BE2C (cell line): ENCODE data around the gene BAZ2B. TPM values are rescaled to one million over a fixed set of nuclear protein-coding genes. Genes with fewer than 3 reads are reported as not detected.

ENCODE experiments used
- DNase-seq: peaks from one replicate; pipeline ENCODE4 v3.0.0-alpha.2; 2020
- H3K27me3 ChIP-seq: fragments of 250-450 bp; sonication (Bioruptor Pico); 2 replicates; pipeline ENCODE4 v1.5.1; 2020; ENCODE audit warnings: mild to moderate bottlenecking
- H3K36me3 ChIP-seq: fragments of 250-450 bp; sonication (Bioruptor Pico); 2 replicates; pipeline ENCODE4 v1.5.1; 2020; ENCODE audit warnings: mild to moderate bottlenecking
- H3K4me1 ChIP-seq: fragments of 250-450 bp; sonication (Bioruptor Pico); 2 replicates; pipeline ENCODE4 v1.5.1; 2020
- H3K4me3 ChIP-seq: 2 replicates; pipeline ENCODE4 v1.5.1; 2011; ENCODE audit warnings: low read depth, low read length
- H3K9me3 ChIP-seq: fragments of 250-450 bp; sonication (Bioruptor Pico); 2 replicates; pipeline ENCODE4 v1.5.1; 2020
- polyA plus RNA-seq: library from polyadenylated mRNA; unstranded; fragments of >200 nt; gene quantifications from one replicate; pipeline ENCODE4 v1.2.1, GENCODE V29; 2012; ENCODE audit warnings: low read depth, missing spikeins; ENCODE audit not compliant: insufficient read length, insufficient read depth
- TF ChIP-seq, protein P1 (sequence below): IDR thresholded peaks from 2 replicates; pipeline ENCODE4 v1.5.1; 2012; ENCODE audit warnings: mild to moderate bottlenecking, low read depth, low read length

Gene BAZ2B
- polyA plus RNA-seq: 16.9 TPM

DNA sequence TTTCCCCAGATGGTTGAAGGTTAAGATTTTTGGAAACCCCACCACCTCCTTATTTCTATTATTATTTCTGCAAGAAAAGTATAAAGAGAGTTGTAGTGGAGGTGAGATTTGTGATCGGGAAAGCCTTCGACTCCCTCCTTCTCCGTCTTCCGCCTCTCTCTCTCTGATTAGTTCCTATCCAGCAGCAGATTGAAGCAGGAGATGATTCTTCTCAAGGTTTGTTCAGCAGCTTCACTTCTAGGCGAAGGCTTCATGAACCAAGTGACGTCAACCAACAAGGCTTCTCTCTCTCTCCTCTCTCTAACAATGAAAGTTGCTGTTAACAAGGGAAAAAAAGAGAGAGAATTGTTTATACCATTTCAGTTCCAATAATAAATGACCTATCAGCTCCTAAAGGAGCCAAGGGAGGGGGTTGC lies at the start of gene BAZ2B:
TSS of gene BAZ2B (minus strand) at position 263 of the 416 bp plus-strand sequence. CDS start 137,829 bp downstream, outside the sequence.
- H3K4me3 ChIP-seq: peak within 1 kb of the TSS; percentile 82
- H3K4me1 ChIP-seq: no peaks in the 10 kb centered on the region
- TF ChIP-seq, protein P1, sequence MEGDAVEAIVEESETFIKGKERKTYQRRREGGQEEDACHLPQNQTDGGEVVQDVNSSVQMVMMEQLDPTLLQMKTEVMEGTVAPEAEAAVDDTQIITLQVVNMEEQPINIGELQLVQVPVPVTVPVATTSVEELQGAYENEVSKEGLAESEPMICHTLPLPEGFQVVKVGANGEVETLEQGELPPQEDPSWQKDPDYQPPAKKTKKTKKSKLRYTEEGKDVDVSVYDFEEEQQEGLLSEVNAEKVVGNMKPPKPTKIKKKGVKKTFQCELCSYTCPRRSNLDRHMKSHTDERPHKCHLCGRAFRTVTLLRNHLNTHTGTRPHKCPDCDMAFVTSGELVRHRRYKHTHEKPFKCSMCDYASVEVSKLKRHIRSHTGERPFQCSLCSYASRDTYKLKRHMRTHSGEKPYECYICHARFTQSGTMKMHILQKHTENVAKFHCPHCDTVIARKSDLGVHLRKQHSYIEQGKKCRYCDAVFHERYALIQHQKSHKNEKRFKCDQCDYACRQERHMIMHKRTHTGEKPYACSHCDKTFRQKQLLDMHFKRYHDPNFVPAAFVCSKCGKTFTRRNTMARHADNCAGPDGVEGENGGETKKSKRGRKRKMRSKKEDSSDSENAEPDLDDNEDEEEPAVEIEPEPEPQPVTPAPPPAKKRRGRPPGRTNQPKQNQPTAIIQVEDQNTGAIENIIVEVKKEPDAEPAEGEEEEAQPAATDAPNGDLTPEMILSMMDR: no peak
- no peaks in the 10 kb centered on the region for H3K36me3 ChIP-seq
- H3K9me3 ChIP-seq: no peaks in the 10 kb centered on the region
- DNase-seq: peak; percentile 15
- no peaks in the 10 kb centered on the region for H3K27me3 ChIP-seq

- Histone ChIP-seq H3K4me3 (no peak overlapping the region), H3K36me3 (no peaks in the 10 kb centered on the region), H3K4me1 (no peaks in the 10 kb centered on the region), H3K9me3 (no peaks in the 10 kb centered on the region), H3K27me3 (no peaks in the 10 kb centered on the region)
- DNase-seq: no peak
- TF ChIP-seq, protein P1: no peak
Measured at GRCh38 chr2:159661286-159661685, 44.9 kb upstream of the BAZ2B start.

DNA sequence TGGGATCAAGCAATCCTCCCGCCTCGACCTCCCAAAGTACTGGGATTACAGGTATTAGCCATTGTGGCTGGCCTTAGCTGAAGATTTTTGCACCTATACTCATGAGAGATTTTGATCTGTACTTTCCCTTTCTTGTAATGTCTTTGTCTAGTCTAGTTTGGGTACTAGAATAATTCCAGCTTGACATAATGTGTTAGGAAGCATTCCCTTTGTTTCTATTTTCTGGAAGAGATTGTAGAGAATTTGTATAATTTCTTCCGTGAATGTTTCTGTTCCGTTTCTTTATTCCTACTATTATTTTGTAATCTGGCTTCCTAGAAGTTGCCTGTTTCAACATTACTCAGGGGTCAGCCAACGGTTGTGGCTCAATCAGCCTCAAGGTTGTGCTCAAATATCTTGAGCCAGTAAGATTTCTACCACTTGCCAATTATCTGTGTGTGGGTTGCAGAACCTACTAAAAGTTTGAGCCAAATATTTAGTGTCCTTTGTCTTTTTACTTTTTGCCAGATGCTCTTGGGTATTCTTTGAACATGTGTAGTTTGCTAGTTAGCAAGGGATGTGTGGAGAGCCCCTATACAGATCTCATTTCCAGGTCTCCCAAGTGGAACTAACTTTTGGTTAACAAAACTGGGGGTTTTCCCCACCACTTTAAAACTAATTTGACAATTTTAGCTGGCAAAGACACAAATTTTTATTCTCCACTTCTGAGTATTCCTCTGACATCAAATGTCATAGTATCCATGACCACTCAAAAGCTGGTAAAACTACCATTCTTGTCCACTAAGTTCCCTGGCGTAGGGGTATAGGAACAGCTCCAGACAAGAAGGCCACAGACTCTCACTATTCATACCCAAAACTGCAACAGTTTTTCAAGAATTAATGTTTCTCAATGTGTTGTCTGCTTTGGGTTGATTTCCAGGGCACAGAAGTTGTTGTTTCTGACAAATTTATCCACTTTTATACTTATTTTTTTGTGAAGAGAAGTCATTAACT lies 42.8 kb upstream of the BAZ2B start:
- H3K9me3 ChIP-seq: no peaks in the 10 kb centered on the region
- TF ChIP-seq, protein P1: no peak
- H3K4me1 ChIP-seq: no peaks in the 10 kb centered on the region
- no peak for DNase-seq
- H3K36me3 ChIP-seq: no peaks in the 10 kb centered on the region
- no peaks in the 10 kb centered on the region for H3K27me3 ChIP-seq
- H3K4me3 ChIP-seq: no peak overlapping the region

- no peaks in the 10 kb centered on the region for H3K36me3 ChIP-seq
- no peaks in the 10 kb centered on the region for H3K4me1 ChIP-seq
- no peaks in the 10 kb centered on the region for H3K27me3 ChIP-seq
- no peaks in the 10 kb centered on the region for H3K9me3 ChIP-seq
- DNase-seq: no peak
- H3K4me3 ChIP-seq: no peak overlapping the region
- TF ChIP-seq, protein P1: no peak
Measured at GRCh38 chr2:159653962-159654361, 37.6 kb upstream of the BAZ2B start.

- H3K4me1 ChIP-seq: no peaks in the 10 kb centered on the region
- H3K36me3 ChIP-seq: no peaks in the 10 kb centered on the region
- no peaks in the 10 kb centered on the region for H3K9me3 ChIP-seq
- TF ChIP-seq, protein P1: no peak
- H3K27me3 ChIP-seq: no peaks in the 10 kb centered on the region
- no peak overlapping the region for H3K4me3 ChIP-seq
- no peak for DNase-seq
Measured at GRCh38 chr2:159651884-159652283, 35.5 kb upstream of the BAZ2B start.

GRCh38 chr2:159650574-159650973 lies 34.2 kb upstream of the BAZ2B start:
- no peaks in the 10 kb centered on the region for H3K27me3 ChIP-seq
- TF ChIP-seq, protein P1: no peak
- no peak overlapping the region for H3K4me3 ChIP-seq
- no peaks in the 10 kb centered on the region for H3K9me3 ChIP-seq
- H3K36me3 ChIP-seq: no peaks in the 10 kb centered on the region
- H3K4me1 ChIP-seq: no peaks in the 10 kb centered on the region
- no peak for DNase-seq
